SK-N-SH (cell line): ENCODE results near the gene AGK.

Experiments
- CTCF ChIP-seq: fragments of 200-600 bp; sonication (generic); IDR thresholded peaks from 2 replicates; pipeline ENCODE4 v1.6.1; 2017; ENCODE audit warnings: antibody characterized with exemption, mild to moderate bottlenecking, moderate library complexity
- EZH2phosphoT487 ChIP-seq: fragments of 200-600 bp; sonication (generic); IDR thresholded peaks from 2 replicates; pipeline ENCODE4 v1.6.1; 2017; ENCODE audit warnings: low read depth, mixed run types, mild to moderate bottlenecking, antibody characterized with exemption, moderate library complexity, borderline replicate concordance
- GATA2 ChIP-seq: sonication (generic); formaldehyde crosslinking; IDR thresholded peaks from 2 replicates; pipeline ENCODE4 v1.5.0; 2020; ENCODE audit warnings: mild to moderate bottlenecking, missing genetic modification reagents
- NFIC ChIP-seq: IDR thresholded peaks from 2 replicates; pipeline ENCODE4 v1.4.0; 2012; ENCODE audit warnings: borderline replicate concordance
- POLR2AphosphoS5 ChIP-seq: IDR thresholded peaks from 2 replicates; pipeline ENCODE4 v1.6.1; 2012; ENCODE audit warnings: low read depth, low read length
- REST ChIP-seq: IDR thresholded peaks from 2 replicates; pipeline ENCODE4 v1.6.1; 2012; ENCODE audit warnings: mild to moderate bottlenecking, low read depth, low read length, moderate library complexity
- SMC3 ChIP-seq: IDR thresholded peaks from 2 replicates; pipeline ENCODE4 v1.6.1; 2012; ENCODE audit warnings: low read depth, low read length, improper control_type of control experiment
- TAF1 ChIP-seq: IDR thresholded peaks from 2 replicates; pipeline ENCODE4 v1.6.1; 2012; ENCODE audit warnings: low read depth, mild to moderate bottlenecking, low read length, moderate library complexity, borderline replicate concordance
- USF1 ChIP-seq: IDR thresholded peaks from 2 replicates; pipeline ENCODE4 v1.4.0; 2012; ENCODE audit warnings: low read depth, borderline replicate concordance
- USF2 ChIP-seq: fragments of 150-350 bp; IDR thresholded peaks from 2 replicates; pipeline ENCODE4 v1.6.1; 2017; ENCODE audit warnings: antibody characterized with exemption, low read length, low read depth, borderline replicate concordance
- YY1 ChIP-seq: IDR thresholded peaks from 2 replicates; pipeline ENCODE4 v1.4.0; 2012; ENCODE audit warnings: low read depth, mild to moderate bottlenecking
- ZBTB33 ChIP-seq: IDR thresholded peaks from 2 replicates; pipeline ENCODE4 v1.4.0; 2012; ENCODE audit warnings: low read depth, borderline replicate concordance

- TF ChIP-seq EZH2phosphoT487 (no peak), YY1 (no peak), SMC3 (no peak), CTCF (no peak), TAF1 (no peak), POLR2AphosphoS5 (no peak), USF2 (no peak), USF1 (no peak), REST (no peak), ZBTB33 (no peak), GATA2 (CRISPR knock-in tag) (no peak), NFIC (no peak)
Measured at GRCh38 chr7:141571059-141571458, 19.8 kb downstream of the AGK start.
